MM.1S (cell line): Measurements from ENCODE around the gene FBXW7.

Source experiments
- DNase-seq: peaks from one replicate; pipeline ENCODE4 v3.0.0-alpha.2; 2015
- H2AFZ ChIP-seq: fragments of 300-600 bp; sonication (generic); 2 replicates; pipeline ENCODE4 v1.6.0; 2016; ENCODE audit warnings: antibody characterized with exemption, low read length
- H3F3A ChIP-seq: fragments of 300-600 bp; sonication (generic); 2 replicates; pipeline ENCODE4 v1.6.1; 2016; ENCODE audit warnings: mild to moderate bottlenecking, antibody characterized with exemption, low read length, moderate library complexity, mixed read lengths; ENCODE audit not compliant: insufficient read depth
- H3K27ac ChIP-seq: fragments of 300-600 bp; sonication (generic); 2 replicates; pipeline ENCODE4 v1.5.1; 2016; ENCODE audit warnings: mild to moderate bottlenecking, low read length
- H3K27me3 ChIP-seq: fragments of 300-600 bp; sonication (generic); replicated peaks from 2 replicates; pipeline ENCODE4 v1.6.0; 2016; ENCODE audit warnings: low read length; ENCODE audit not compliant: insufficient read depth
- H3K36me3 ChIP-seq: fragments of 300-600 bp; sonication (generic); replicated peaks from 2 replicates; pipeline ENCODE4 v1.6.1; 2016; ENCODE audit warnings: mild to moderate bottlenecking, low read length, mixed read lengths; ENCODE audit not compliant: insufficient read depth
- H3K4me1 ChIP-seq: fragments of 300-600 bp; sonication (generic); 2 replicates; pipeline ENCODE4 v1.6.1; 2016; ENCODE audit warnings: low read length, mixed read lengths
- H3K4me2 ChIP-seq: fragments of 300-600 bp; sonication (generic); 2 replicates; pipeline ENCODE4 v1.6.0; 2016; ENCODE audit warnings: low read depth, low read length
- H3K4me3 ChIP-seq: fragments of 300-600 bp; sonication (generic); 2 replicates; pipeline ENCODE4 v1.5.1; 2016; ENCODE audit warnings: low read length, mixed read lengths
- H3K79me2 ChIP-seq: fragments of 300-600 bp; sonication (generic); 2 replicates; pipeline ENCODE4 v1.6.1; 2016; ENCODE audit warnings: mixed run types, low read length, mixed read lengths
- H3K9ac ChIP-seq: fragments of 300-600 bp; sonication (generic); 2 replicates; pipeline ENCODE4 v1.6.1; 2016; ENCODE audit warnings: low read length, mixed read lengths
- H3K9me2 ChIP-seq: fragments of 300-600 bp; sonication (generic); replicated peaks from 2 replicates; pipeline ENCODE4 v1.6.1; 2016; ENCODE audit warnings: mild to moderate bottlenecking, low read length, mixed read lengths; ENCODE audit not compliant: insufficient read depth
- H3K9me3 ChIP-seq: fragments of 300-600 bp; sonication (generic); replicated peaks from 2 replicates; pipeline ENCODE4 v1.6.1; 2016; ENCODE audit warnings: mild to moderate bottlenecking, low read length, mixed read lengths; ENCODE audit not compliant: insufficient read depth
- H4K20me1 ChIP-seq: fragments of 300-600 bp; sonication (generic); 2 replicates; pipeline ENCODE4 v1.6.1; 2016; ENCODE audit warnings: mild to moderate bottlenecking, low read length, moderate library complexity, mixed read lengths; ENCODE audit not compliant: insufficient read depth
- CTCF ChIP-seq: fragments of 300-600 bp; sonication (generic); IDR thresholded peaks from 2 replicates; pipeline ENCODE4 v1.5.1; 2016; ENCODE audit warnings: antibody characterized with exemption, low read length, mixed read lengths
- EZH2 ChIP-seq: fragments of 300-600 bp; sonication (generic); optimal IDR thresholded peaks from 2 replicates; pipeline ENCODE3; 2017; ENCODE audit warnings: low read depth, mild to moderate bottlenecking, antibody characterized with exemption, low read length, mixed read lengths
- EZH2phosphoT487 ChIP-seq: fragments of 300-600 bp; sonication (generic); IDR thresholded peaks from 2 replicates; pipeline ENCODE4 v1.6.1; 2018; ENCODE audit warnings: antibody characterized with exemption, low read length

FBXW7 gene

GRCh38 chr4:152394791-152395190 is 141.1 kb downstream of the FBXW7 start:
- no peak for DNase-seq
- no peaks in the 10 kb centered on the region for H3K27me3 ChIP-seq
- H3K9me3 ChIP-seq = no peaks in the 10 kb centered on the region
- H3K4me2 ChIP-seq = no peak overlapping the region
- peaks cover 42% of the 10 kb centered on the region for H3K79me2 ChIP-seq
- no peak overlapping the region for H2AFZ ChIP-seq
- no peaks in the 10 kb centered on the region; the same call in 1 of the 2 replicates for H4K20me1 ChIP-seq
- TF ChIP-seq CTCF (no peak), EZH2phosphoT487 (no peak), EZH2 (no peak)
- no peak overlapping the region for H3K27ac ChIP-seq
- no peaks in the 10 kb centered on the region for H3K36me3 ChIP-seq
- H3K9ac ChIP-seq = no peak overlapping the region
- H3K4me1 ChIP-seq = peaks cover 8% of the 10 kb centered on the region
- 0 out of 2 replicates have a peak, but pooled peaks cover 4% of the 10 kb centered on the region for H3F3A ChIP-seq
- no peaks in the 10 kb centered on the region for H3K9me2 ChIP-seq
- no peak overlapping the region for H3K4me3 ChIP-seq

GRCh38 chr4:152392079-152392478 is 143.8 kb downstream of the FBXW7 start:
- Histone ChIP-seq H3K9me3 (no peaks in the 10 kb centered on the region), H3K9ac (no peak overlapping the region), H3K27ac (no peak overlapping the region), H3K4me3 (no peak overlapping the region), H3K9me2 (no peaks in the 10 kb centered on the region), H4K20me1 (no peaks in the 10 kb centered on the region; the same call in 1 of the 2 replicates), H3K36me3 (no peaks in the 10 kb centered on the region), H3K4me2 (no peak overlapping the region), H3F3A (no peaks in the 10 kb centered on the region), H2AFZ (no peak overlapping the region), H3K4me1 (no peaks in the 10 kb centered on the region), H3K79me2 (peaks cover 49% of the 10 kb centered on the region), H3K27me3 (no peaks in the 10 kb centered on the region)
- TF ChIP-seq EZH2 (no peak), CTCF (no peak), EZH2phosphoT487 (no peak)
- DNase-seq = no peak

GRCh38 chr4:152390216-152390615 is 145.7 kb downstream of the FBXW7 start:
- Histone ChIP-seq H3K27ac (no peak overlapping the region), H4K20me1 (no peaks in the 10 kb centered on the region; the same call in 1 of the 2 replicates), H3K27me3 (no peaks in the 10 kb centered on the region), H2AFZ (no peak overlapping the region), H3K9me2 (no peaks in the 10 kb centered on the region), H3K79me2 (peaks cover 53% of the 10 kb centered on the region), H3K36me3 (no peaks in the 10 kb centered on the region), H3K9me3 (no peaks in the 10 kb centered on the region), H3K4me1 (no peaks in the 10 kb centered on the region), H3K4me2 (no peak overlapping the region), H3K9ac (no peak overlapping the region), H3K4me3 (no peak overlapping the region), H3F3A (no peaks in the 10 kb centered on the region)
- no peak for TF ChIP-seq EZH2phosphoT487
- DNase-seq = no peak

- no peak for DNase-seq
- Histone ChIP-seq H3K4me2 (no peak overlapping the region), H2AFZ (no peak overlapping the region), H3K4me3 (no peak overlapping the region), H3K9ac (no peak overlapping the region), H4K20me1 (no peaks in the 10 kb centered on the region; the same call in 1 of the 2 replicates), H3K36me3 (no peaks in the 10 kb centered on the region), H3F3A (no peaks in the 10 kb centered on the region), H3K79me2 (peaks cover 51% of the 10 kb centered on the region), H3K27me3 (no peaks in the 10 kb centered on the region), H3K27ac (no peak overlapping the region), H3K9me3 (no peaks in the 10 kb centered on the region), H3K4me1 (no peaks in the 10 kb centered on the region), H3K9me2 (no peaks in the 10 kb centered on the region)
- TF ChIP-seq CTCF (no peak), EZH2phosphoT487 (no peak), EZH2 (no peak)
Observed at GRCh38 chr4:152389359-152389758, 146.5 kb downstream of the FBXW7 start.
